K562 (cell line): ENCODE results near the gene AFF1. TPM values are rescaled to one million over a fixed set of nuclear protein-coding genes. Genes with fewer than 3 reads are reported as not detected.

Experiments used
- ARID1B ChIP-seq: fragments of 450-650 bp; IDR thresholded peaks from 2 replicates; pipeline ENCODE4 v1.6.1; 2016; ENCODE audit warnings: antibody characterized with exemption, mild to moderate bottlenecking, inconsistent platforms
- ARID4B ChIP-seq: sonication (generic); formaldehyde crosslinking; IDR thresholded peaks from 2 replicates; pipeline ENCODE4 v1.8.0; 2022; ENCODE audit warnings: mild to moderate bottlenecking, missing genetic modification reagents
- ATF3 ChIP-seq, 2 experiments: fragments of 450-650 bp in 1 of 2; sonication (generic) in 1 of 2; formaldehyde crosslinking in 1 of 2; IDR thresholded peaks in 1 of 2; conservative IDR thresholded peaks in 1 of 2; 2 replicates each; pipeline versions ENCODE4 v1.6.1 to v1.8.1; 2016 to 2023; ENCODE audit warnings: mild to moderate bottlenecking in 2 of 2, moderate library complexity in 2 of 2, inconsistent platforms in 1 of 2, missing genetic modification reagents in 1 of 2
- ATF7 ChIP-seq: fragments of 450-650 bp; IDR thresholded peaks from 2 replicates; pipeline ENCODE4 v1.7.1; 2014; ENCODE audit warnings: mild to moderate bottlenecking, moderate library complexity
- DPF2 ChIP-seq: fragments of 450-650 bp; IDR thresholded peaks from 2 replicates; pipeline ENCODE4 v1.6.1; 2016
- ELF2 ChIP-seq: fragments of 250-450 bp; sonication (Bioruptor Pico); IDR thresholded peaks from 2 replicates; pipeline ENCODE4 v1.5.0; 2021; ENCODE audit warnings: mild to moderate bottlenecking
- FOSL1 ChIP-seq: fragments of 200-800 bp; sonication (Bioruptor generic); conservative IDR thresholded peaks from 2 replicates; pipeline ENCODE4 v1.6.1; 2016; ENCODE audit warnings: missing genetic modification characterization, missing compliant biosample characterization
- HMBOX1 ChIP-seq: sonication (generic); IDR thresholded peaks from 2 replicates; pipeline ENCODE4 v1.6.1; 2016
- JUND ChIP-seq, 2 experiments: IDR thresholded peaks; 2 replicates in 1 of 2; 3 replicates in 1 of 2; pipeline ENCODE4 v1.6.1; 2011; ENCODE audit warnings: borderline replicate concordance in 2 of 2, low read depth in 2 of 2, low read length in 2 of 2, improper control_type of control experiment in 1 of 2, missing biosample characterization in 1 of 2, missing genetic modification characterization in 1 of 2, missing genetic modification reagents in 1 of 2
- NR0B1 ChIP-seq: fragments of 450-650 bp; IDR thresholded peaks from one replicate; pipeline ENCODE4 v1.6.1; 2018; ENCODE audit warnings: mild to moderate bottlenecking, moderate library complexity; ENCODE audit not compliant: partially characterized antibody
- RBM14 ChIP-seq: fragments of 200-400 bp; formaldehyde crosslinking; IDR thresholded peaks from 2 replicates; pipeline ENCODE4 v1.6.1; 2018; ENCODE audit warnings: low read depth, mild to moderate bottlenecking, low read length, moderate library complexity, borderline replicate concordance; ENCODE audit not compliant: insufficient read depth
- SMARCA5 ChIP-seq: fragments of 450-650 bp; IDR thresholded peaks from 2 replicates; pipeline ENCODE4 v1.6.1; 2016
- SMARCE1 ChIP-seq: fragments of 450-650 bp; IDR thresholded peaks from 2 replicates; pipeline ENCODE4 v1.7.1; 2016; ENCODE audit warnings: mild to moderate bottlenecking
- SOX6 ChIP-seq: fragments of 450-650 bp; IDR thresholded peaks from 2 replicates; pipeline ENCODE4 v1.6.1; 2014; ENCODE audit warnings: mild to moderate bottlenecking
- SREBF2 ChIP-seq: sonication (generic); formaldehyde crosslinking; IDR thresholded peaks from 2 replicates; pipeline ENCODE4 v1.4.0; 2020; ENCODE audit warnings: mild to moderate bottlenecking, missing genetic modification reagents
- SUPT5H ChIP-seq: fragments of 450-650 bp; IDR thresholded peaks from 2 replicates; pipeline ENCODE4 v1.6.1; 2016
- TARDBP ChIP-seq: fragments of 450-650 bp; IDR thresholded peaks from 2 replicates; pipeline ENCODE4 v1.6.1; 2016
- TCF15 ChIP-seq: fragments of 250-450 bp; sonication (Bioruptor Pico); IDR thresholded peaks from 2 replicates; pipeline ENCODE4 v1.8.0; 2022; ENCODE audit warnings: moderate library complexity, mild to moderate bottlenecking, inconsistent platforms
- TEAD4 ChIP-seq, 2 experiments: sonication (generic) in 1 of 2; formaldehyde crosslinking in 1 of 2; IDR thresholded peaks; 2 replicates each; pipeline versions ENCODE4 v1.6.1 to v1.8.0; 2012 to 2022; ENCODE audit warnings: borderline replicate concordance in 1 of 2, inconsistent platforms in 1 of 2, low read length in 1 of 2, mild to moderate bottlenecking in 1 of 2, missing genetic modification reagents in 1 of 2
- U2AF2 ChIP-seq: fragments of 200-400 bp; formaldehyde crosslinking; optimal IDR thresholded peaks from 2 replicates; pipeline ENCODE3; 2017; ENCODE audit warnings: low read depth, mild to moderate bottlenecking, low read length
- ZNF24 ChIP-seq: fragments of 450-650 bp; IDR thresholded peaks from 2 replicates; pipeline ENCODE4 v1.6.1; 2016
- ZNF584 ChIP-seq: fragments of 200-800 bp; sonication (Bioruptor generic); IDR thresholded peaks from 2 replicates; pipeline ENCODE4 v1.6.1; 2016; ENCODE audit warnings: low read depth, mild to moderate bottlenecking, missing genetic modification characterization, missing compliant biosample characterization
- polyA plus RNA-seq, 8 experiments: library from polyadenylated mRNA; depleted of rRNA in 4 of 8; stranded (reverse) in 5 of 8; unstranded in 3 of 8; fragments of >200 nt; fragmentation: Nextera tagmentation in 2 of 8; fragmentation: Illumina TruSeq in 1 of 8; extraction: Ambion mirVana in 2 of 8; extraction: Trizol in 1 of 8; gene quantifications; 2 replicates each; pipeline versions ENCODE4 v1.2.1 to v1.2.3, GENCODE V29; 2011 to 2014; ENCODE audit warnings: inconsistent platforms in 1 of 8, missing spikeins in 1 of 8
- total RNA-seq, 7 experiments: library from RNA; depleted of rRNA in 6 of 7; stranded (reverse); fragments of >200 nt in 6 of 7; fragmentation: Illumina TruSeq in 2 of 7; extraction: Trizol in 2 of 7; gene quantifications; 2 replicates each; pipeline versions ENCODE4 v1.2.1 to v1.2.3, GENCODE V29; 2011 to 2021; ENCODE audit warnings: low replicate concordance in 1 of 7

The AFF1 gene
- total and polyA plus RNA-seq, 9 of the 15 experiments (the other 6 are each of a cell fraction or from before 2014, with no cell fraction given) = 4.1 to 47.5 (median 17.2) TPM

GRCh38 chr4:86942185-86942666 is 7.4 kb downstream of the AFF1 start (continued):
- TF ChIP-seq ARID4B (CRISPR knock-in tag) = no peak
- no peak for TF ChIP-seq NR0B1
- peak; percentile 82 for TF ChIP-seq TEAD4 (IDR thresholded peaks at IDR 0.05; ENCODE audit: low read length)
- no peak for TF ChIP-seq TEAD4 (CRISPR knock-in tag; IDR thresholded peaks at IDR 0.05; ENCODE audit: borderline replicate concordance)
- TF ChIP-seq DPF2 = peak; percentile 96
- peak; percentile 63 for TF ChIP-seq ATF7
- peak; percentile 93 for TF ChIP-seq ARID1B
- no peak for TF ChIP-seq RBM14
- no peak for TF ChIP-seq SUPT5H
- TF ChIP-seq ELF2 (CRISPR knock-in tag) = no peak
- no peak for TF ChIP-seq ZNF584 (CRISPR knock-in tag)
- no peak for TF ChIP-seq SMARCA5
- peak; percentile 98 for TF ChIP-seq SMARCE1
- peak; percentile 55; the same call in 1 of the 2 replicates for TF ChIP-seq SOX6
- TF ChIP-seq ATF3 (IDR thresholded peaks at IDR 0.05) = peak; percentile 96
- TF ChIP-seq ATF3 (CRISPR knock-in tag; conservative IDR thresholded peaks at IDR 0.05) = peak; percentile 70
- no peak for TF ChIP-seq TARDBP
- no peak for TF ChIP-seq TCF15 (CRISPR knock-in tag)
- peak; percentile 81 for TF ChIP-seq HMBOX1
- no peak for TF ChIP-seq SREBF2 (CRISPR knock-in tag)
- peak; percentile 99 for TF ChIP-seq JUND (IDR thresholded peaks at IDR 0.05; ENCODE audit: borderline replicate concordance, low read depth, low read length)
- peak; percentile 99 for TF ChIP-seq JUND (tag; IDR thresholded peaks at IDR 0.05; ENCODE audit: borderline replicate concordance, low read depth, low read length)
- no peak for TF ChIP-seq U2AF2
- TF ChIP-seq FOSL1 (tag) = peak; percentile 100
- TF ChIP-seq ZNF24 = no peak
